ENCODE measurements around the gene UCMA.

- no peak for TF ChIP-seq CTCF (conservative IDR thresholded peaks at IDR 0.05; ENCODE audit: low read depth, low read length)
- no peak for TF ChIP-seq EZH2 (IDR thresholded peaks at IDR 0.05; ENCODE audit: low read length, unreplicated experiment)
These were observed 4.3 kb upstream of the UCMA start for GRCh38 chr10:13238271-13239077.

Data from PC-3 (cell line).